ENCODE data around the gene CERCAM.

DNA sequence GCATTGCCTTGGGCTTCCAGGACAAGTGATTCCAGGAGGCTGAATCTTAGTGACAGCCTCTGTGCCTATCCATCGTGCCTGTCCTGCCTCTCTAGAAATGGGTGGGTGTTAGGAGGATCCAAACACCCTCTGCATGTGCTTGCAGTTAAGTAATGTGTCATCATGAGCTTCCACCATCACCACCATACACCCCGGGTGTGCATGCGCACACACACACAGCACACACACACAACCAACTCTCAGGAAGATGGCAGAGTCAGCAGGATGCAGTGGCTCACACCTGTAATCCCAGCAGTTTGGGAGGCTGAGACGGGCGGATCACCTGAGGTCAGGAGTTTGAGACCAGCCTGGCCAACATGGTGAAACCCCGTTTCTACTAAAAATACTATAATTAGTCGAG lies 22.8 kb upstream of the CERCAM start:
- TF ChIP-seq, protein P1, sequence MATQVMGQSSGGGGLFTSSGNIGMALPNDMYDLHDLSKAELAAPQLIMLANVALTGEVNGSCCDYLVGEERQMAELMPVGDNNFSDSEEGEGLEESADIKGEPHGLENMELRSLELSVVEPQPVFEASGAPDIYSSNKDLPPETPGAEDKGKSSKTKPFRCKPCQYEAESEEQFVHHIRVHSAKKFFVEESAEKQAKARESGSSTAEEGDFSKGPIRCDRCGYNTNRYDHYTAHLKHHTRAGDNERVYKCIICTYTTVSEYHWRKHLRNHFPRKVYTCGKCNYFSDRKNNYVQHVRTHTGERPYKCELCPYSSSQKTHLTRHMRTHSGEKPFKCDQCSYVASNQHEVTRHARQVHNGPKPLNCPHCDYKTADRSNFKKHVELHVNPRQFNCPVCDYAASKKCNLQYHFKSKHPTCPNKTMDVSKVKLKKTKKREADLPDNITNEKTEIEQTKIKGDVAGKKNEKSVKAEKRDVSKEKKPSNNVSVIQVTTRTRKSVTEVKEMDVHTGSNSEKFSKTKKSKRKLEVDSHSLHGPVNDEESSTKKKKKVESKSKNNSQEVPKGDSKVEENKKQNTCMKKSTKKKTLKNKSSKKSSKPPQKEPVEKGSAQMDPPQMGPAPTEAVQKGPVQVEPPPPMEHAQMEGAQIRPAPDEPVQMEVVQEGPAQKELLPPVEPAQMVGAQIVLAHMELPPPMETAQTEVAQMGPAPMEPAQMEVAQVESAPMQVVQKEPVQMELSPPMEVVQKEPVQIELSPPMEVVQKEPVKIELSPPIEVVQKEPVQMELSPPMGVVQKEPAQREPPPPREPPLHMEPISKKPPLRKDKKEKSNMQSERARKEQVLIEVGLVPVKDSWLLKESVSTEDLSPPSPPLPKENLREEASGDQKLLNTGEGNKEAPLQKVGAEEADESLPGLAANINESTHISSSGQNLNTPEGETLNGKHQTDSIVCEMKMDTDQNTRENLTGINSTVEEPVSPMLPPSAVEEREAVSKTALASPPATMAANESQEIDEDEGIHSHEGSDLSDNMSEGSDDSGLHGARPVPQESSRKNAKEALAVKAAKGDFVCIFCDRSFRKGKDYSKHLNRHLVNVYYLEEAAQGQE (IDR thresholded peaks at IDR 0.05; ENCODE audit: unreplicated experiment), result no peak
- TF ChIP-seq, protein P2, sequence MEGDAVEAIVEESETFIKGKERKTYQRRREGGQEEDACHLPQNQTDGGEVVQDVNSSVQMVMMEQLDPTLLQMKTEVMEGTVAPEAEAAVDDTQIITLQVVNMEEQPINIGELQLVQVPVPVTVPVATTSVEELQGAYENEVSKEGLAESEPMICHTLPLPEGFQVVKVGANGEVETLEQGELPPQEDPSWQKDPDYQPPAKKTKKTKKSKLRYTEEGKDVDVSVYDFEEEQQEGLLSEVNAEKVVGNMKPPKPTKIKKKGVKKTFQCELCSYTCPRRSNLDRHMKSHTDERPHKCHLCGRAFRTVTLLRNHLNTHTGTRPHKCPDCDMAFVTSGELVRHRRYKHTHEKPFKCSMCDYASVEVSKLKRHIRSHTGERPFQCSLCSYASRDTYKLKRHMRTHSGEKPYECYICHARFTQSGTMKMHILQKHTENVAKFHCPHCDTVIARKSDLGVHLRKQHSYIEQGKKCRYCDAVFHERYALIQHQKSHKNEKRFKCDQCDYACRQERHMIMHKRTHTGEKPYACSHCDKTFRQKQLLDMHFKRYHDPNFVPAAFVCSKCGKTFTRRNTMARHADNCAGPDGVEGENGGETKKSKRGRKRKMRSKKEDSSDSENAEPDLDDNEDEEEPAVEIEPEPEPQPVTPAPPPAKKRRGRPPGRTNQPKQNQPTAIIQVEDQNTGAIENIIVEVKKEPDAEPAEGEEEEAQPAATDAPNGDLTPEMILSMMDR (conservative IDR thresholded peaks at IDR 0.05; ENCODE audit: low read depth in 2 of 2), result no peak
- TF ChIP-seq EZH2 (IDR thresholded peaks at IDR 0.05; ENCODE audit: low read depth, unreplicated experiment) (no peak), POLR2AphosphoS5 (IDR thresholded peaks at IDR 0.05; ENCODE audit: low read depth) (no peak), STAT1 (IDR thresholded peaks at IDR 0.05; ENCODE audit: unreplicated experiment) (no peak), EZH2phosphoT487 (IDR thresholded peaks at IDR 0.05; ENCODE audit: unreplicated experiment) (no peak)
